ENCODE measurements around the gene ATP1B1. TPM values are rescaled to one million over a fixed set of nuclear protein-coding genes. Genes with fewer than 3 reads are reported as not detected.

The ATP1B1 gene
- total RNA-seq, 3 donors from 2014 or later = 5.8 to 10.8 (median 6.2) TPM

DNA sequence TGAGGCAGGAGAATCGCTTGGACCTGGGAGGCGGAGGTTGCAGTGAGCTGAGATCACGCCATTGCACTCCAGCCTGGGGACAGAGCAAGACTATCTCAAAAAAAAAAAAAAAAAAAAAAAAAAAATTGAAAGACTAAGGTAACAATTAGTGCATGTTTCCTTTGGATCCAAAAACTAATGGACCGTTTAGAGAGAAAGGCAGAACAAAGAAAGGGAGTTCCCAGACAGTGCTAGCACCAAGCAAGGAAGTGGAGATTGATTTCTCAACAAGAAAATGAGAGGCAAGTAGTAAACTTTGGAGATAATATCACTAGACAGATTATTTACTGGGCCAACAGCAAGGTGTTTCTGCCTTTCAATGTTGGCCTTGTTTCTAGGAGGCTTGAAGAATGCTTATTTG is 24.2 kb downstream of the ATP1B1 start:
- Mint-ChIP-seq H3K27me3 (ENCODE audit: low read depth) (no peaks in the 10 kb centered on the region), H3K4me3 (no peak overlapping the region), H3K9me3 (no peaks in the 10 kb centered on the region), H3K4me1 (ENCODE audit: low read depth) (peaks cover 5% of the 10 kb centered on the region), H3K36me3 (ENCODE audit: insufficient read depth) (peaks cover 12% of the 10 kb centered on the region)
- ATAC-seq = no peak
- DNase-seq = no peak

DNA sequence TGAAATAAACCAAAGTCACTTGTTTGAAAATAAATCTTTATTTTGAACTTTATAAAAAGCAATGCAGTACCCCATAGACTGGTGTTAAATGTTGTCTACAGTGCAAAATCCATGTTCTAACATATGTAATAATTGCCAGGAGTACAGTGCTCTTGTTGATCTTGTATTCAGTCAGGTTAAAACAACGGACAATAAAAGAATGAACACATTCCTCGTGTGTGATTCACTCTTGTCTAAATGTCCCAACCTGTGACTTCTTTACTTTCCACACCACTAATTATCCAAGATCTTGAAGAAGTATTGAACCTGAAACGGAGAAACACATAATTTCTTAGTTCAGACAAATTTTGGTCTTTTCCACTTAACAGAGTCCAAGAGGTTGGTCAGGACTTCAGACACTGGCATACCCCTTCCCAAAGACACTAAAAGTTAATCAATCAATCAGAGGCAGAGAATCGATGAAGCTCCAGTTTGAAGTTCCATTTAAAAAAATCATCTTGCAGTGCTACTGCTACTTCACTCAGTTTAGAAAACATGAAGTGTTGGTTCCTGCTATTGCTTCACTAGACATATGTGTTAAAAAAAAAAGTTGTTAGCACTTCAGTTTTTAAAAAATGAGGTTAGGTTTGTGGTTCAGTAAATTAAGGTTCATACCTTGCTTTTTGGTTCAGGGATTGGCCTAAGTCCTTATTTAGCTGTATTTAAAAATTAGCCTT is 26.2 kb downstream of the ATP1B1 start:
- H3K36me3 Mint-ChIP-seq (ENCODE audit: insufficient read depth) = peaks cover 9% of the 10 kb centered on the region
- H3K27me3 Mint-ChIP-seq (ENCODE audit: low read depth) = no peaks in the 10 kb centered on the region
- no peaks in the 10 kb centered on the region for H3K9me3 Mint-ChIP-seq
- no peak for DNase-seq
- H3K4me3 Mint-ChIP-seq = no peak overlapping the region
- peaks cover 5% of the 10 kb centered on the region for H3K4me1 Mint-ChIP-seq (ENCODE audit: low read depth)
- no peak for ATAC-seq

DNA sequence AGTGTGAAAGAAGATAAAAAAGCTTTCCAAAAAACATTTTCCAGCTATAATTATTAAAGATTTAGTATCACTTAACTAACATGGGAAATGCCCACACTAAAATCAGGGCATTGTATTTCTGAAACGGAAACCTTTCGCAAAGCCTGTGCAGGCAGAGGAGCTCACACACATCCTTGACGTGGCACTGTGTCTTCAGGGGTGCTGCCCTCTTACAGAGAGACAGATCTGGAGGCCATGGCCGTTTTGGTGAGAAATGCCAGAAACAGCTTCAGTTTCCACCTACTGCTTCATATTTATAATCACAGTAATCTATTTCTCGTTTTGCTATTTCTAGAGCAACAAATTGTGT is 26.7 kb downstream of the ATP1B1 start:
- no peaks in the 10 kb centered on the region for H3K9me3 Mint-ChIP-seq
- no peaks in the 10 kb centered on the region for H3K27me3 Mint-ChIP-seq (ENCODE audit: low read depth)
- no peak overlapping the region for H3K4me3 Mint-ChIP-seq

DNA sequence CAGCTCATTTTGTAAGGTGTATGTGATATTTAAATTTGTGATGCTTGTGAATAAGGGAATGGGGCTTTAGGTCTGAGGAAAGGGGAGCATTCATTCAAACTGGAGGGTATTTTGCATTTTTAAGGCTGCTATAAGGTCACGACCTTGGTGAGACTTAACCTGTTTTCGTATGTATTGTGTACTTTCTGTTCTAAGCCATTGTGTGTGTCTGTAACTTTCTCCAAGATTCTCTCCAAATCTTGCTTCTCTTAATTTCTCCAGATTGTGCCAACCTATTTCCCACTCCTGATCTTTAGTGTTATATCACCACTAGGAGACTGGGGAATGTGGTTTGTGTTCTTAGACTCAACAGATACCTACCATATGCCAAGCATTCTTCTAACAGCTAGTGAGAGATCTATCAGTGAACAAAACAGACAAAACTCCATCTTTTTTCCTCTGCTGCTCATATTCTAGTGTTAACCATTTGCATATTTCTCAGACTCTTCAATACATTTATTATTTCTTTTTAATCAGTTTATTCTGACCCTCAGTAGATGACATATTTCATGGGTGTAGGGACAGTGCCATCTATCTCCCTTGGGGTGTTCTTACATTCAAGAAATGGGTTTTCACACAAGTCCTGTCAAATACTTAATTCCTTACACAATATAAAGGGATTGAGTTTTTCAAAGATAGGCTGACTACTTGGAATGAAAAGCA is 27.5 kb downstream of the ATP1B1 start:
- peaks cover 5% of the 10 kb centered on the region for H3K4me1 Mint-ChIP-seq (ENCODE audit: low read depth)
- no peak for ATAC-seq
- no peaks in the 10 kb centered on the region for H3K27me3 Mint-ChIP-seq (ENCODE audit: low read depth)
- no peaks in the 10 kb centered on the region for H3K9me3 Mint-ChIP-seq
- no peak for DNase-seq
- peaks cover 9% of the 10 kb centered on the region for H3K36me3 Mint-ChIP-seq (ENCODE audit: insufficient read depth)
- no peak overlapping the region for H3K4me3 Mint-ChIP-seq

More for the DNA sequence above, 26.7 kb downstream of the ATP1B1 start:
- peaks cover 9% of the 10 kb centered on the region for H3K36me3 Mint-ChIP-seq (ENCODE audit: insufficient read depth)
- ATAC-seq (no peak), DNase-seq (no peak)
- H3K4me1 Mint-ChIP-seq (ENCODE audit: low read depth) = peaks cover 5% of the 10 kb centered on the region

DNA sequence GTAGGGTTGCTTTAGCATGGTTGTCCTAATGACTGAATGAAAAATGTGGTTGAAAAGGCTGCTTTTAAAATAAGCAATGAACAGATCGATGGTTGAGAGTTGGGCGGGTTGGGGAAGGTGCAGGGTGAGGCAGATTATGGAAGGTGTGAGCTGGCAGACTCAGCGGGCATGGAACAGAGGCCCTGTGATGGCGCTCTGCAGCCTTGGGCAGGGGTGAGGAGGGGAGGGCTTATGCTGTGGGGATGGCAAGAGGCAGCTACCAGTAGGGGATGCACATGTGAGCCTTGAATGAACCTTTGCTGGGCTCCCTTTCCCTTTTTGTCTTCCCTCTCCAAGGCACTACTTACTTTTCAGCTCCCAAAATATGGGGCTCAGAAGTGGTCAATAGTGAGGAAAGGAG is 30.9 kb downstream of the ATP1B1 start:
- Mint-ChIP-seq H3K4me3 (no peak overlapping the region), H3K9me3 (no peaks in the 10 kb centered on the region), H3K36me3 (ENCODE audit: insufficient read depth) (peaks cover 9% of the 10 kb centered on the region), H3K4me1 (ENCODE audit: low read depth) (peaks cover 11% of the 10 kb centered on the region), H3K27me3 (ENCODE audit: low read depth) (no peaks in the 10 kb centered on the region)
- ATAC-seq = no peak
- DNase-seq = no peak

DNA sequence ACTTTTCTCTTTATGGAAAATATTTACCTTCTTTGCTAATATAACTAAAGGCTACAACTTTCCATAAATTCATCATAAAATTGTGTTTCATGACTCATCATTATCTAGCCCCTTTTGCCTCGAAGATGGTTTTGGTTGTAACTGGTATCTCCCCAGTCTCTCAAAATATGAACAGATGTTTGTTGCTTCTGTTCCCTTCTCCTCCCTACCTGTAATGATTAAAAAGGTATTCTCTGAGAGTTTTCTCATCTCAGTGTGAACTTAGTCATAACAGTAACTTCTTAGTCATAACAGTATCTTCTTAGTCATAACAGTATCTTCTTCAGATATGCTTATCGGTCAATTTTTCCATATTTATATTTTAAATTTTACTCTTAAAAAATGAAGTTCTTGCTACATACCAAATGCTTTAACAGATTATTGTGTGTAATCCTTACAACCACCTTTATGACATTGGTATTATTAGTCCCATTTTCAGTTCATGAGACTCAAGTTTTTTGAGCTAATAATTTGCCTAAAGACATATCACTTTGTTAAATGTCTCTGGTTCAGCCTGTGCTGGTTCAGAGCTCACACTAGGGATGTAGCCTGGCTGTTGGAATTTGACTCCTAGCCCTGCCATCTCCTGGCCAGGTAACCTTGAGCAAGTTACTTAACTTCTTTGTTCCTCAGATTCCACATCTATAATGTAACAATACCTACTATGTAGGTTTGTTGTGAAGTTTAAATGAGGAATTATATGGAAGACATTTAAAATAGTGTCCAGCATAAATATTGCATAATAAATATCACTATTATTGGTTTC is 32.6 kb downstream of the ATP1B1 start:
- DNase-seq (no peak), ATAC-seq (peak; percentile 94 to 97)
- peaks cover 5% of the 10 kb centered on the region for H3K36me3 Mint-ChIP-seq (ENCODE audit: insufficient read depth)
- H3K4me3 Mint-ChIP-seq = no peak overlapping the region
- H3K27me3 Mint-ChIP-seq (ENCODE audit: low read depth) = no peaks in the 10 kb centered on the region
- H3K4me1 Mint-ChIP-seq (ENCODE audit: low read depth) = peaks cover 10% of the 10 kb centered on the region
- no peaks in the 10 kb centered on the region for H3K9me3 Mint-ChIP-seq

DNA sequence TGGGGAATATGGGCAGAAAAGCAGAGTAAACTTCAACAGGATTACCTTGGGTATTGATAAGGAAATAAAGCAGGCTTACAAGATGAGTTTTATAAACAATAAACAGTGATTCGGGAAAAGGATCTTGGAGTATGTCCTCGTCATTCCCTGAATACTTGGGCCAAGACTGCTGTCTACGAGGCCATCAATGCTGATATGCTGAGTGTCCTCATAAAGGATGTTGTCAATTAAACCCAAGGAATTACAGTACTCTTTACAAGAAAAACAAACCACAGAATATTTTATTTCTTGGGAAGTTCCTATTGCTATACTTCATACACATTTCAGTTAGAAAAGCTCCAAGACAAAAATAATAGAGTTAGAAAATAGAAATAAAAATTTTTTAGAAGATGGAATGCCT is 34.9 kb downstream of the ATP1B1 start:
- no peaks in the 10 kb centered on the region for H3K27me3 Mint-ChIP-seq (ENCODE audit: low read depth)
- ATAC-seq = no peak

DNA sequence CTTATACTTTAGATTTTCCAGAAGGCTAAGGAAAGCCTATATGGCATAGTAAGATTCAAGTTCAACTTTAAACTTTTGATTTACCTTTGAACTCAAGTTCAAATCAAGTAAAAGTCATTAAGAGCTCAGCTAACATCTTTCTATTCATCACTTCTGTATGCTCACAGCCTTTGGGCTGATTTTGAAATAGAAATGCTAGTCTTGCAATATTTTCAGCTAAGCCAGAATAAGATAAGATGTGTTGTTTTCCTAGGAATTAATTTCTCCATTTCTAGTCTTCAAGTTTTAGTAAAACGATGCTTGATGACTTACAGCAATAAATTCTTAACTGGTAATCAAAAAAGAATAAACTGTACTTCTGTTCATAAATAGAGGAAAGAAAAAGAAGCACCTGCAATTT is 35.6 kb downstream of the ATP1B1 start:
- Mint-ChIP-seq H3K27me3 (ENCODE audit: low read depth) (no peaks in the 10 kb centered on the region), H3K4me3 (no peak overlapping the region), H3K4me1 (ENCODE audit: low read depth) (peaks cover 10% of the 10 kb centered on the region), H3K9me3 (no peaks in the 10 kb centered on the region), H3K36me3 (ENCODE audit: insufficient read depth) (peaks cover 3% of the 10 kb centered on the region)
- DNase-seq (no peak), ATAC-seq (no peak)

More for the DNA sequence above, 34.9 kb downstream of the ATP1B1 start:
- Mint-ChIP-seq H3K4me1 (ENCODE audit: low read depth) (peaks cover 10% of the 10 kb centered on the region), H3K4me3 (no peak overlapping the region), H3K36me3 (ENCODE audit: insufficient read depth) (peaks cover 3% of the 10 kb centered on the region), H3K9me3 (no peaks in the 10 kb centered on the region)
- DNase-seq = no peak

DNA sequence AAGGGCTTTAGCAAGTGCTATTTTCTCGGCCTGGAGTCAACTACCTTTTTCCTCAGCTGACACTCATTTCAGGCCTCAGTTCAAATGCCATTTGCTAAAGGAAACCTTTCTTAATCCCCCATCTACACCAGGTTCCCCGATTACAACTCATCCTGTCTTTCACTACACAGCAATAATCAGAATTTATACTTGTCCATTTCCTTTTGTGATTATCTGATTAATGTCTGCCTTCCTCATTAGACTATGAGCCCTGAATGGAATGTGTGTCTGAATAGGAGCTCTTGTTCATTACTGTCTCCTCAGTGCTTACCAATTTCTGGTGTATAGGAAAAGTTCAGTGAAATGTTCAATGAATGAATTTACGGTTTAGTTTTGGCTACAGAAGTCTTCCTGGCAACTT is 36.9 kb downstream of the ATP1B1 start:
- H3K4me1 Mint-ChIP-seq (ENCODE audit: low read depth) = peaks cover 10% of the 10 kb centered on the region
- peaks cover 3% of the 10 kb centered on the region for H3K36me3 Mint-ChIP-seq (ENCODE audit: insufficient read depth)
- no peaks in the 10 kb centered on the region for H3K9me3 Mint-ChIP-seq
- no peak overlapping the region for H3K4me3 Mint-ChIP-seq
- H3K27me3 Mint-ChIP-seq (ENCODE audit: low read depth) = no peaks in the 10 kb centered on the region
- ATAC-seq (no peak), DNase-seq (no peak)

DNA sequence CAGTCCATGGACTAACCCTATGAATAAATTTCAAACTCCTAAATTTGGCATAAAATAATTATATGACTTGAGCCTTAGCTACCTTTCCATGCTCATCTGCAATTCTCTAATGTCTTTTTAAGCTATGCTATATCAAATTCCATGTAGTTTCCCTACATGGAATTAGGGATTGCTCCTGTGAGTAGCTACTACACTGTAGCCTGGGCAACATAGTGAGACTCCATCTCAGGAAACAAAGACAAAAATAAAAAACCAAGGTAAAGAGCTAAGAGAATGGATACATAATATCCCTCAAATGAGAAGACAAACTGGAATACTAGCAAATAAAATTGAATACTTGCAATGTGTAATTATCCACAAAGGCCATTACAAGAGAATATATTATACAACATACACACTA is 37.5 kb downstream of the ATP1B1 start:
- Mint-ChIP-seq H3K4me3 (no peak overlapping the region), H3K9me3 (no peaks in the 10 kb centered on the region), H3K27me3 (ENCODE audit: low read depth) (no peaks in the 10 kb centered on the region), H3K4me1 (ENCODE audit: low read depth) (peaks cover 6% of the 10 kb centered on the region), H3K36me3 (ENCODE audit: insufficient read depth) (peaks cover 3% of the 10 kb centered on the region)
- no peak for ATAC-seq
- no peak for DNase-seq

DNA sequence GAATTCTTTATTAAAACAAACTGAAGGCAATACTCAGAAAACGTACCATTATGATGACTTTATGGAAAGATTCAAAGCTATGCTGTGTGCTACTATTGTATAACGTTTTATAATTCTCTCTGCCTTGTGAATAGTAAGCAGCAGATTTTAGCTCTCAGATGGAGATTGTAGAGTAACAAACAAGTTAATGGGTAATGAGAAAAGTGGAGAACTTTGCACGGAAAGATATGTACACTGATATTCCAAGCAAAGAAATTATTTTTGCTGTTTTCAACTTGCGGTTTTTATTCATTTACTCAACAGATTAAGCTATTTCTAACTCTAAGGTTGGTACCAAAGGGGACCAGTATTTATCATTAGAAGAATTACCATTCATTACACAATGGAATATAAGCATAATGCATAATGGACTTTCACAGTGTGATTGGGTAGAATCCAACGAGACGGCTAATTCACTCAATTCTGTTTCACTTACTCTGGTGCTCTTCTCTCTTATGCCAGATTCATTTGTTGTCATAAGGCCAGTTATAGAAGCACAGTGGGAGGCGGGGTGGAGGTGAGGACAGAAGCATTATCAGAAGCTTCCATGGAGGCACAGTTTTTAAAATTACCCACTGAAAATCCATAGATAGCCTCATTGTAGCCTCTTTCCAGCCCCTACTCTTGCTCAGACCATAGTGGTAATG is 38.6 kb downstream of the ATP1B1 start:
- Mint-ChIP-seq H3K27me3 (ENCODE audit: low read depth) (no peaks in the 10 kb centered on the region), H3K9me3 (no peaks in the 10 kb centered on the region), H3K36me3 (ENCODE audit: insufficient read depth) (peaks cover 3% of the 10 kb centered on the region), H3K4me3 (no peak overlapping the region), H3K4me1 (ENCODE audit: low read depth) (no peaks in the 10 kb centered on the region)
- ATAC-seq = no peak
- DNase-seq = no peak

DNA sequence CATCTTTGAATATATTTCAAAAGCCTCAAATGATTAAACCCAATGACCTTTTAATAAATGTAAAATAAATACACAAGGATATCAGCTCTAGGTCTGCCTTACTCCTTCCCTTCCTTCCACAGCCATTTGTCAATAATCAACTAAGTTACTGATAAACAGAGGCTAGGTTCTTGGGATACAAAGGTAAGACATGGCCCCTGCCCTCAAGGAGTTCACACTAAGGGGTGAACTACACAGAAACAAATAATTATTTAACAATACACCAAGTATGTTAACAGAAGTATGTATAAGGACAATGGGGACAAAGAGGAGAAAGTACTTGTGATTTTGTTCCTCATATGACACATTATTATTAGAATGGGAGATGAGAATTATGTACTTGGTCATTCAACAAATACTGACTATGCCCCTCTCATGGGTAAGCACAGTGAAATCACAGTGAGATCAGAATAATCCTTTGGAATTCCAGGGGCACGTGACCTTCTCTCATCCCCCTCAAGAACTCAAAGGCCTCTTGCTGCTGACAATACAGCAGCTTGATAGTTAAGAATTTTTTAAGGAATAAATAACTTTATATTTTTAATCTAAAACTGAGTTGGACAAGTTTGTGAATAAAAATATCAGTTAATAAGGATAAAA is 40.2 kb downstream of the ATP1B1 start:
- DNase-seq = no peak
- Mint-ChIP-seq H3K9me3 (no peaks in the 10 kb centered on the region), H3K4me3 (no peak overlapping the region), H3K27me3 (ENCODE audit: low read depth) (no peaks in the 10 kb centered on the region), H3K36me3 (ENCODE audit: insufficient read depth) (peaks cover 6% of the 10 kb centered on the region), H3K4me1 (ENCODE audit: low read depth) (no peaks in the 10 kb centered on the region)
- ATAC-seq = no peak

DNA sequence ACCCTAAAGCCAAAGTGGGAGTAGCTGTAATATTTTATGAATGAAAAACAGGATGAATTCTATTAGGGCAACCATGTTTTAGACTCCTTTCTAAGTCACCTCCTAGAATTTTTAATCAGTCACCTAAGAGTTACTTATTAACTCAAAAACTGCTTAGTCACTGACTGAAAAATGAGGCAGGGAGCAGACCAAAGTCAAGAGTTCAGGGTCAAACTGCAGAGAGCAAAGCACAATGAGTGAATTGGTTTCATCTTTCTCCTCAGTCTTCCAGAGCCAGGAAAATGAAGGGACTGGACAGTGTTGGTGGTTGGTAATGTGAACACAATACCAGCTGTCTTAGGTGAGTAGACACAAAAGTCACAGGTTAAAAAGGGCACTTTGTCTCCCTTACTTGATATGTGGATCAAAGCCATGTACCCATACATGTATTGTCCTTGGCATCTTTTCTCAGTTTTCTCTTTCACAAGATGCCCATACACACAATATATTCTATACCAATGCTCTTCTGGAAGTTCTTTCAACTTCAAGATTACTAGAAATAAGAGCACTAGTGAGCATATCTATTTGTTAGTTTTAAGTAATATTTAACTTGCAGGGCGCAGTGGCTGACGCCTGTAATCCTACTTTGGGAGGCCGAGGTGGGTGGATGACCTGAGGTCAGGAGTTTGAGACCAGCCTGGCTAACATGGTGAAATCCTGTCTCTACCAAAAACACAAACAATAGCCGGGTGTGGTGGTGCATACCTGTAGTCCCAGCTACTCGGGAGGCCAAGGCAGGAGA is 42.2 kb downstream of the ATP1B1 start:
- no peaks in the 10 kb centered on the region for H3K27me3 Mint-ChIP-seq (ENCODE audit: low read depth)
- no peak for DNase-seq
- H3K36me3 Mint-ChIP-seq (ENCODE audit: insufficient read depth) = peaks cover 7% of the 10 kb centered on the region
- no peak for ATAC-seq
- H3K4me1 Mint-ChIP-seq (ENCODE audit: low read depth) = no peaks in the 10 kb centered on the region
- no peak overlapping the region for H3K4me3 Mint-ChIP-seq
- no peaks in the 10 kb centered on the region for H3K9me3 Mint-ChIP-seq

All from activated T-cell treated with anti-CD3 and anti-CD28 coated beads, Interleukin-2, amount 50 U/mL, for 4 hours (primary cell).